ENCODE data around the gene CLSTN3. TPM values are rescaled to one million over a fixed set of nuclear protein-coding genes. Genes with fewer than 3 reads are reported as not detected.

CLSTN3 gene
- polyA plus RNA-seq, 2 of the 4 experiments (the other 2 are of a cell fraction), result 17.4 to 24.9 TPM

- H3K4me3 ChIP-seq, result no peak overlapping the region
- peaks cover 9% of the 10 kb centered on the region; the same call in 2 of the 3 replicates for H3K4me1 ChIP-seq
- peaks cover 9% of the 10 kb centered on the region for H3K9me3 ChIP-seq
- no peak overlapping the region for H3K4me2 ChIP-seq
- POLR2A ChIA-PET, result no interaction called here
- CTCF ChIA-PET, result interaction anchor here (0.5 to 2.1 kb wide), 4 partner anchors 8 to 30 kb away, joined by 3 to 17 read pairs (median 8); partner anchors contain the start of genes C1R and C1RL
- FAIRE-seq (no peak), ATAC-seq (no peak), DNase-seq (ENCODE audit: low read depth in 1 of 2, low spot score in 1 of 2) (no peak)
- no peak for TF ChIP-seq PBX3 (IDR thresholded peaks at IDR 0.05)
- TF ChIP-seq HOXA7 (CRISPR knock-in tag; IDR thresholded peaks at IDR 0.05), result no peak
- TF ChIP-seq KDM1A (IDR thresholded peaks at IDR 0.05; ENCODE audit: low read depth), result no peak
- TF ChIP-seq POLR2A (IDR thresholded peaks at IDR 0.05; ENCODE audit: low read length), result no peak
- no peak for TF ChIP-seq RCOR1 (IDR thresholded peaks at IDR 0.05; ENCODE audit: low read depth, low read length)
- no peak for TF ChIP-seq SREBF2 (IDR thresholded peaks at IDR 0.05)
- TF ChIP-seq, protein P1, sequence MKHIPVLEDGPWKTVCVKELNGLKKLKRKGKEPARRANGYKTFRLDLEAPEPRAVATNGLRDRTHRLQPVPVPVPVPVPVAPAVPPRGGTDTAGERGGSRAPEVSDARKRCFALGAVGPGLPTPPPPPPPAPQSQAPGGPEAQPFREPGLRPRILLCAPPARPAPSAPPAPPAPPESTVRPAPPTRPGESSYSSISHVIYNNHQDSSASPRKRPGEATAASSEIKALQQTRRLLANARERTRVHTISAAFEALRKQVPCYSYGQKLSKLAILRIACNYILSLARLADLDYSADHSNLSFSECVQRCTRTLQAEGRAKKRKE (CRISPR knock-in tag; IDR thresholded peaks at IDR 0.05; ENCODE audit: low read depth), result no peak
- no peak for TF ChIP-seq EHF (CRISPR knock-in tag; IDR thresholded peaks at IDR 0.05)
- TF ChIP-seq CHD4 (IDR thresholded peaks at IDR 0.05; ENCODE audit: borderline replicate concordance), result no peak
- no peak overlapping the region for H3K27ac ChIP-seq
- WGBS (ENCODE audit: missing lambda C conversion rate), result 80% methylated on average over 4 of the region's 4 CpGs
Measured at GRCh38 chr12:7101047-7101693, 29.0 kb upstream of the CLSTN3 start.

- ChIA-PET POLR2A (no interaction called here), CTCF (interaction anchor here (0.5 to 2.1 kb wide), 7 partner anchors 9 to 152 kb away, joined by 3 to 17 read pairs (median 4); partner anchors contain the start of gene C1R)
- FAIRE-seq, result no peak
- TF ChIP-seq NFE2L2 (conservative IDR thresholded peaks at IDR 0.05; ENCODE audit: low read length), result no peak
- no peak for TF ChIP-seq ESRRA (IDR thresholded peaks at IDR 0.05; ENCODE audit: borderline replicate concordance, low read length)
- TF ChIP-seq, protein P1 (CRISPR knock-in tag; IDR thresholded peaks at IDR 0.05; ENCODE audit: low read depth), result no peak
- no peak for TF ChIP-seq SMC3 (IDR thresholded peaks at IDR 0.05)
- no peak for TF ChIP-seq MAFK (IDR thresholded peaks at IDR 0.05; ENCODE audit: partially characterized antibody)
- TF ChIP-seq BHLHE40 (IDR thresholded peaks at IDR 0.05; ENCODE audit: low read depth, low read length), result no peak
- TF ChIP-seq, protein P2, sequence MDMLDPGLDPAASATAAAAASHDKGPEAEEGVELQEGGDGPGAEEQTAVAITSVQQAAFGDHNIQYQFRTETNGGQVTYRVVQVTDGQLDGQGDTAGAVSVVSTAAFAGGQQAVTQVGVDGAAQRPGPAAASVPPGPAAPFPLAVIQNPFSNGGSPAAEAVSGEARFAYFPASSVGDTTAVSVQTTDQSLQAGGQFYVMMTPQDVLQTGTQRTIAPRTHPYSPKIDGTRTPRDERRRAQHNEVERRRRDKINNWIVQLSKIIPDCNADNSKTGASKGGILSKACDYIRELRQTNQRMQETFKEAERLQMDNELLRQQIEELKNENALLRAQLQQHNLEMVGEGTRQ (IDR thresholded peaks at IDR 0.05), result no peak
- ATAC-seq, result peak; percentile 37 to 46; a peak in 4 of 6 replicates
- Histone ChIP-seq H3K27ac (0 out of 6 replicates have a peak overlapping the region, but pooled peaks of 1 of the 2 experiments have one; percentile 12), H3K4me3 (no peak overlapping the region), H3K9me3 (peaks cover 15% of the 10 kb centered on the region), H3K4me1 (peaks cover 10% of the 10 kb centered on the region; the same call in 2 of the 3 replicates), H3K4me2 (no peak overlapping the region)
- no peak for DNase-seq (ENCODE audit: low read depth in 1 of 2, low spot score in 1 of 2)
- 80% methylated on average over 10 of the region's 10 CpGs for WGBS (ENCODE audit: missing lambda C conversion rate)
Measured at GRCh38 chr12:7101694-7102131, 28.5 kb upstream of the CLSTN3 start.

DNA sequence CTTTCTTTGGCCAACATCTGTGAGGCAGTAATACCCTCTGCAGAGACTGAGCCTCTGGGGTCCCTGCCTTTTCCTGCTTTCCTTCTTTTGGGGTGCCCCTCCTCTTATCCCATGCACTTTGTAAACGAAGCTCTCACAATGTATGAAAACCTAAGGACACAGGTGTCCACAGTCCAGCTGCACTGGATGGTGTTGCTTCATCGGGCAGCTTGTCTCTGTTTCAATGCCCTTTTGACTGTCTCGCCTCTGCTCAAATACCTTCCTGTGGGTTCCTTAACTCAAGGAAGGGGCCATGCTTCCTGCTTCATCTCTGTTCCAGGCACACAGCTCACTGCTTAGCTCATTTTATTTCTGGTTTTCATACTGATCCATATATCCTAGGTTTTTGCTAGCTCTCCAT, 27.6 kb upstream of the CLSTN3 start:
- Histone ChIP-seq H3K4me1 (peaks cover 18% of the 10 kb centered on the region), H3K4me3 (no peak overlapping the region), H3K27ac (no peak overlapping the region), H3K9me3 (peaks cover 17% of the 10 kb centered on the region), H3K4me2 (no peak overlapping the region)
- no peak for ATAC-seq
- CTCF ChIA-PET, result interaction anchor here (0.7 to 2.1 kb wide), 10 partner anchors 10 to 153 kb away, joined by 3 to 17 read pairs (median 3); partner anchors contain the start of genes C1R and LPCAT3
- 95% methylated on average over 3 of the region's 3 CpGs for WGBS (ENCODE audit: missing lambda C conversion rate)
- no peak for FAIRE-seq
- DNase-seq (ENCODE audit: low read depth in 1 of 2, low spot score in 1 of 2), result no peak
- TF ChIP-seq RARB (CRISPR knock-in tag; IDR thresholded peaks at IDR 0.05), result no peak
- TF ChIP-seq ZFP36 (IDR thresholded peaks at IDR 0.05; ENCODE audit: borderline replicate concordance, partially characterized antibody), result no peak
- no peak for TF ChIP-seq POLR2A (IDR thresholded peaks at IDR 0.05; ENCODE audit: low read length)
- TF ChIP-seq, protein P2 (IDR thresholded peaks at IDR 0.05), result no peak
- TF ChIP-seq MAFK (IDR thresholded peaks at IDR 0.05; ENCODE audit: partially characterized antibody), result no peak
- TF ChIP-seq, protein P3, sequence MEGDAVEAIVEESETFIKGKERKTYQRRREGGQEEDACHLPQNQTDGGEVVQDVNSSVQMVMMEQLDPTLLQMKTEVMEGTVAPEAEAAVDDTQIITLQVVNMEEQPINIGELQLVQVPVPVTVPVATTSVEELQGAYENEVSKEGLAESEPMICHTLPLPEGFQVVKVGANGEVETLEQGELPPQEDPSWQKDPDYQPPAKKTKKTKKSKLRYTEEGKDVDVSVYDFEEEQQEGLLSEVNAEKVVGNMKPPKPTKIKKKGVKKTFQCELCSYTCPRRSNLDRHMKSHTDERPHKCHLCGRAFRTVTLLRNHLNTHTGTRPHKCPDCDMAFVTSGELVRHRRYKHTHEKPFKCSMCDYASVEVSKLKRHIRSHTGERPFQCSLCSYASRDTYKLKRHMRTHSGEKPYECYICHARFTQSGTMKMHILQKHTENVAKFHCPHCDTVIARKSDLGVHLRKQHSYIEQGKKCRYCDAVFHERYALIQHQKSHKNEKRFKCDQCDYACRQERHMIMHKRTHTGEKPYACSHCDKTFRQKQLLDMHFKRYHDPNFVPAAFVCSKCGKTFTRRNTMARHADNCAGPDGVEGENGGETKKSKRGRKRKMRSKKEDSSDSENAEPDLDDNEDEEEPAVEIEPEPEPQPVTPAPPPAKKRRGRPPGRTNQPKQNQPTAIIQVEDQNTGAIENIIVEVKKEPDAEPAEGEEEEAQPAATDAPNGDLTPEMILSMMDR (IDR thresholded peaks at IDR 0.05), result no peak
- no peak for TF ChIP-seq RFX5 (IDR thresholded peaks at IDR 0.05)
- TF ChIP-seq NFE2L2 (conservative IDR thresholded peaks at IDR 0.05; ENCODE audit: low read length), result no peak
- TF ChIP-seq ZSCAN20 (CRISPR knock-in tag; IDR thresholded peaks at IDR 0.05), result no peak
- TF ChIP-seq HOXB5 (CRISPR knock-in tag; IDR thresholded peaks at IDR 0.05), result no peak
- no peak for TF ChIP-seq CHD4 (IDR thresholded peaks at IDR 0.05; ENCODE audit: borderline replicate concordance)
- TF ChIP-seq BHLHE40 (IDR thresholded peaks at IDR 0.05; ENCODE audit: low read depth, low read length), result no peak
- TF ChIP-seq ZNF302 (CRISPR knock-in tag; IDR thresholded peaks at IDR 0.05), result no peak
- TF ChIP-seq MAX (IDR thresholded peaks at IDR 0.05), result no peak
- no peak for TF ChIP-seq CBX8 (IDR thresholded peaks at IDR 0.05)
- POLR2A ChIA-PET, result no interaction called here
